Gastroesophageal sphincter (tissue), 4 donors: ENCODE measurements around the gene GSC2. TPM values are rescaled to one million over a fixed set of nuclear protein-coding genes. Genes with fewer than 3 reads are reported as not detected.
"Not testable (repeated sequence)": the region's sequence is repeated elsewhere in the genome, so short reads cannot be mapped to it uniquely, and the experiment has no call there.

Experiments
- ATAC-seq: fragments of 150-250 bp; one replicate; pipeline ENCODE4 v1.9.1; 2016; ENCODE audit warnings: mild to moderate bottlenecking, moderate library complexity
- H3K27ac ChIP-seq, 4 donors: fragments of 200-600 bp; sonication (generic) in 3 of 4; 1 replicate in 3 of 4; 2 replicates in 1 of 4; pipeline ENCODE4 v1.5.1; 2016 to 2019
- H3K27me3 ChIP-seq: fragments of 200-600 bp; sonication (generic); one replicate; pipeline ENCODE4 v1.5.1; 2019
- H3K36me3 ChIP-seq, 2 donors: fragments of 200-600 bp; sonication (generic); one replicate each; pipeline ENCODE4 v1.5.1; 2019; ENCODE audit warnings: control low read depth in 1 of 2
- H3K4me1 ChIP-seq, 3 donors: fragments of 200-600 bp; sonication (generic); 1 replicate in 2 of 3; 2 replicates in 1 of 3; pipeline ENCODE4 v1.5.1; 2016 to 2019; ENCODE audit warnings: control low read depth in 2 of 3
- H3K4me3 ChIP-seq, 2 donors: fragments of 200-600 bp; sonication (generic); one replicate each; pipeline ENCODE4 v1.5.1; 2019; ENCODE audit warnings: mild to moderate bottlenecking in 1 of 2, moderate library complexity in 1 of 2
- H3K9me3 ChIP-seq, 3 donors: fragments of 200-600 bp; sonication (generic); one replicate each; pipeline ENCODE4 v1.5.1; 2017 to 2019; ENCODE audit warnings: control low read depth in 2 of 3
- EP300 ChIP-seq: sonication (generic); formaldehyde crosslinking; IDR thresholded peaks from one replicate; pipeline ENCODE4 v1.6.1; 2017; ENCODE audit warnings: antibody characterized with exemption, mild to moderate bottlenecking
- POLR2A ChIP-seq, 2 donors: fragments of 450-650 bp; IDR thresholded peaks; one replicate each; pipeline ENCODE4 v1.6.1; 2017; ENCODE audit warnings: antibody characterized with exemption in 2 of 2, mild to moderate bottlenecking in 2 of 2, moderate library complexity in 1 of 2
- POLR2AphosphoS5 ChIP-seq: sonication (generic); formaldehyde crosslinking; IDR thresholded peaks from one replicate; pipeline ENCODE4 v1.6.1; 2017; ENCODE audit warnings: antibody characterized with exemption
- WGBS, 2 donors: methylation state at CpG; one replicate each; pipeline ENCODE4 v1.1.5; 2018; ENCODE audit warnings: low coverage in 1 of 2; 5-methylcytosine and 5-hydroxymethylcytosine counted together
- total RNA-seq, 4 donors: library from RNA; depleted of rRNA; stranded (reverse); fragments of >200 nt; gene quantifications; one replicate each; pipeline ENCODE4 v1.1.0, GENCODE V29; 2016
- TF ChIP-seq, protein P1 (sequence below), 4 experiments: fragments of 200-600 bp in 2 of 4; fragments of 450-650 bp in 2 of 4; sonication (generic) in 1 of 4; IDR thresholded peaks; one replicate each; pipeline ENCODE4 v1.5.1; 2017 to 2019; ENCODE audit warnings: antibody characterized with exemption in 4 of 4, mild to moderate bottlenecking in 2 of 4, moderate library complexity in 2 of 4

Gene GSC2
- total RNA-seq, 4 donors from 2014 or later, result not detected

DNA sequence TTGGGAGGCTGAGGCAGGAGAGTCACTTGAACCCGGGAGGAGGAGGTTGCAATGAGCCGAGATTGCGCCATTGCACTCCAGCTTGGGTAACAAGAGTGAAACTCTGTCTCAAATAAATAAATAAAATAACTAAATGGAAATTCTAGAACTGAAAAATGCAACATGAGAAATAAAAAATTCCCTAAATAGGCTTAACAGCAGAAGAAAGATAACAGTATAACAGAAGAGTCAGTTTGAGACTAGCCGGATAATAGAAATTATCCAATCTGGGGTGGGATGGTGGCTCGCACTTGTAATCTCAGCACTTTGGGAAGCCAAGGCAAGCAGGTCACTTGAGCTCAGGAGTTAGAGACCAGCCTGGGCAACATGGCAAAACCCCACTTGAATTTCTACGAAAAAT is 14.3 kb upstream of the GSC2 start:
- 93 to 100% methylated on average over 3 to 6 of the region's 6 CpGs for WGBS, 2 donors
- no peak overlapping the region for H3K27ac ChIP-seq
- H3K36me3 ChIP-seq, result no peaks in the 10 kb centered on the region
- H3K9me3 ChIP-seq, result peaks cover 0 to 6% (median 0%) of the 10 kb centered on the region in 3 donors
- peaks cover 76% of the 10 kb centered on the region for H3K27me3 ChIP-seq
- no peak for ATAC-seq
- TF ChIP-seq POLR2AphosphoS5 (no peak), EP300 (no peak), POLR2A (IDR thresholded peaks at IDR 0.05) (no peak)
- TF ChIP-seq, protein P1, sequence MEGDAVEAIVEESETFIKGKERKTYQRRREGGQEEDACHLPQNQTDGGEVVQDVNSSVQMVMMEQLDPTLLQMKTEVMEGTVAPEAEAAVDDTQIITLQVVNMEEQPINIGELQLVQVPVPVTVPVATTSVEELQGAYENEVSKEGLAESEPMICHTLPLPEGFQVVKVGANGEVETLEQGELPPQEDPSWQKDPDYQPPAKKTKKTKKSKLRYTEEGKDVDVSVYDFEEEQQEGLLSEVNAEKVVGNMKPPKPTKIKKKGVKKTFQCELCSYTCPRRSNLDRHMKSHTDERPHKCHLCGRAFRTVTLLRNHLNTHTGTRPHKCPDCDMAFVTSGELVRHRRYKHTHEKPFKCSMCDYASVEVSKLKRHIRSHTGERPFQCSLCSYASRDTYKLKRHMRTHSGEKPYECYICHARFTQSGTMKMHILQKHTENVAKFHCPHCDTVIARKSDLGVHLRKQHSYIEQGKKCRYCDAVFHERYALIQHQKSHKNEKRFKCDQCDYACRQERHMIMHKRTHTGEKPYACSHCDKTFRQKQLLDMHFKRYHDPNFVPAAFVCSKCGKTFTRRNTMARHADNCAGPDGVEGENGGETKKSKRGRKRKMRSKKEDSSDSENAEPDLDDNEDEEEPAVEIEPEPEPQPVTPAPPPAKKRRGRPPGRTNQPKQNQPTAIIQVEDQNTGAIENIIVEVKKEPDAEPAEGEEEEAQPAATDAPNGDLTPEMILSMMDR (IDR thresholded peaks at IDR 0.05), result no peak
- no peak overlapping the region for H3K4me3 ChIP-seq
- peaks cover 0 to 6% (median 3%) of the 10 kb centered on the region in 3 donors for H3K4me1 ChIP-seq

GRCh38 chr22:19158649-19159048 is 8.6 kb upstream of the GSC2 start:
- H3K4me1 ChIP-seq, H3K9me3 ChIP-seq, H3K27ac ChIP-seq, ATAC-seq, H3K36me3 ChIP-seq, H3K4me3 ChIP-seq: not testable (repeated sequence)
- H3K27me3 ChIP-seq, result peaks cover 58% of the 10 kb centered on the region
- 69 to 98% methylated on average over 6 to 8 of the region's 11 CpGs for WGBS, 2 donors

GRCh38 chr22:19156109-19156508 is 6.0 kb upstream of the GSC2 start:
- not testable (repeated sequence) for H3K36me3 ChIP-seq, H3K4me3 ChIP-seq, H3K27ac ChIP-seq, ATAC-seq, H3K4me1 ChIP-seq, H3K9me3 ChIP-seq
- 94% methylated on average over 4 of the region's 9 CpGs; no CpG with 5 or more reads in 1 of the 2 donors for WGBS, 2 donors
- peaks cover 64% of the 10 kb centered on the region for H3K27me3 ChIP-seq

GRCh38 chr22:19152942-19153883 is 3.1 kb upstream of the GSC2 start:
- peaks cover 0 to 5% (median 0%) of the 10 kb centered on the region in 3 donors for H3K9me3 ChIP-seq
- ATAC-seq, result no peak
- TF ChIP-seq EP300 (no peak), POLR2A (IDR thresholded peaks at IDR 0.05) (no peak), POLR2AphosphoS5 (no peak)
- TF ChIP-seq, protein P1 (IDR thresholded peaks at IDR 0.05), result no peak
- no peaks in the 10 kb centered on the region for H3K36me3 ChIP-seq
- 53 to 60% methylated on average over 2 to 3 of the region's 11 CpGs for WGBS, 2 donors
- no peak overlapping the region for H3K27ac ChIP-seq
- no peak overlapping the region for H3K4me3 ChIP-seq
- H3K27me3 ChIP-seq, result peaks cover 89% of the 10 kb centered on the region
- peaks cover 0 to 20% (median 7%) of the 10 kb centered on the region in 3 donors for H3K4me1 ChIP-seq

GRCh38 chr22:19151329-19152191 is 1.5 kb upstream of the GSC2 start:
- Histone ChIP-seq H3K4me1 (peaks cover 0 to 20% (median 7%) of the 10 kb centered on the region in 3 donors), H3K9me3 (peaks cover 0 to 5% (median 0%) of the 10 kb centered on the region in 3 donors), H3K27ac (no peak overlapping the region), H3K4me3 (no peak overlapping the region), H3K27me3 (peaks cover 90% of the 10 kb centered on the region), H3K36me3 (no peaks in the 10 kb centered on the region)
- ATAC-seq, result no peak
- no peak for TF ChIP-seq EP300
- TF ChIP-seq, protein P1 (IDR thresholded peaks at IDR 0.05), result no peak
- TF ChIP-seq POLR2A (IDR thresholded peaks at IDR 0.05), result no peak
- no peak for TF ChIP-seq POLR2AphosphoS5
- WGBS, 2 donors, result 57 to 88% methylated on average over 1 to 10 of the region's 10 CpGs
